HCT116 (cell line): ENCODE data around the gene APLN. TPM values are rescaled to one million over a fixed set of nuclear protein-coding genes. Genes with fewer than 3 reads are reported as not detected.

ENCODE experiments used
- ATAC-seq: fragments of 200-7000 bp; cut with Tn5 transposase; 2 replicates; pipeline ENCODE4 v1.9.1; 2020; ENCODE audit warnings: mild to moderate bottlenecking, moderate library complexity
- BruUV-seq: library from RNA; stranded (reverse); fragments of 400-500 nt; replicated peaks from 2 replicates; lab custom pipeline; 2021; lab: Mats Ljungman, UMichigan
- CTCF ChIA-PET: fragments of 300-600 bp; sonication (Branson Sonifier 250); formaldehyde crosslinking; loops from one replicate; lab custom pipeline; 2021; ENCODE audit warnings: antibody characterized with exemption; lab: Charles Lee
- POLR2A ChIA-PET: fragments of 300-600, 350-600 bp; sonication (Branson Sonifier 250); formaldehyde crosslinking; loops from one replicate; lab custom pipeline; 2021; ENCODE audit warnings: antibody characterized with exemption; lab: Charles Lee
- RAD21 ChIA-PET, 2 experiments: fragments of 300-600 bp; sonication (Branson Sonifier 250); formaldehyde crosslinking; loops; one replicate each; lab custom pipeline; 2023; ENCODE audit warnings: low total read pairs in 2 of 2; ENCODE audit not compliant: uncharacterized antibody in 2 of 2, unreplicated experiment in 2 of 2, low non-redundant PET in 1 of 2; lab: Charles Lee
- DNase-seq: peaks from one replicate; pipeline ENCODE4 v3.0.0-alpha.2; 2010; ENCODE audit warnings: low read depth, low spot score
- H2AFZ ChIP-seq: fragments of 200-600 bp; shearing (Covaris generic), sonication (generic); 2 replicates; pipeline ENCODE4 v1.6.1; 2017; ENCODE audit warnings: low read depth, mixed run types, mixed read lengths, antibody characterized with exemption, low read length; ENCODE audit not compliant: poor library complexity, severe bottlenecking
- H3K27ac ChIP-seq: 2 replicates; pipeline ENCODE4 v1.5.1; 2012; ENCODE audit warnings: low read depth, low read length
- H3K27me3 ChIP-seq: fragments of 200-600 bp; sonication (generic); 2 replicates; pipeline ENCODE4 v1.6.1; 2016; ENCODE audit warnings: mixed run types, low read length, mixed read lengths; ENCODE audit not compliant: insufficient read depth
- H3K36me3 ChIP-seq, 2 experiments: fragments of 200-500 bp in 1 of 2; fragments of 200-600 bp in 1 of 2; sonication (Bioruptor generic) in 1 of 2; sonication (generic) in 1 of 2; 2 replicates each; pipeline versions ENCODE4 v1.5.1 to v1.6.1; 2014 to 2016; ENCODE audit warnings: low read length in 2 of 2, inconsistent platforms in 1 of 2, mixed read lengths in 1 of 2, mixed run types in 1 of 2; ENCODE audit not compliant: insufficient read depth in 2 of 2, control insufficient read depth in 1 of 2
- H3K4me1 ChIP-seq, 2 experiments: fragments of 200-600 bp in 1 of 2; sonication (generic) in 1 of 2; 2 replicates each; pipeline versions ENCODE4 v1.5.1 to v1.6.1; 2012 to 2017; ENCODE audit warnings: low read length in 2 of 2, inconsistent platforms in 1 of 2, mild to moderate bottlenecking in 1 of 2, mixed read lengths in 1 of 2, mixed run types in 1 of 2, moderate library complexity in 1 of 2; ENCODE audit not compliant: insufficient read depth in 2 of 2, control insufficient read depth in 1 of 2
- H3K4me2 ChIP-seq: fragments of 200-600 bp; sonication (generic); 2 replicates; pipeline ENCODE4 v1.6.1; 2017; ENCODE audit warnings: mixed run types, low read length, mixed read lengths
- H3K4me3 ChIP-seq, 2 experiments: fragments of 200-600 bp in 1 of 2; sonication (generic) in 1 of 2; replicated peaks in 1 of 2; 2 replicates each; pipeline ENCODE4 v1.5.1; 2011 to 2016; ENCODE audit warnings: low read length in 2 of 2, control low read depth in 1 of 2, low read depth in 1 of 2, mild to moderate bottlenecking in 1 of 2, mixed read lengths in 1 of 2, mixed run types in 1 of 2
- H3K79me2 ChIP-seq: fragments of 200-600 bp; sonication (generic); 2 replicates; pipeline ENCODE4 v1.6.1; 2017; ENCODE audit warnings: mild to moderate bottlenecking, mixed run types, low read length, moderate library complexity, mixed read lengths; ENCODE audit not compliant: insufficient read depth
- H3K9ac ChIP-seq: fragments of 200-600 bp; sonication (generic); 2 replicates; pipeline ENCODE4 v1.6.1; 2016; ENCODE audit warnings: low read length, mixed read lengths
- H3K9me2 ChIP-seq: fragments of 200-600 bp; sonication (generic), shearing (Covaris generic); 2 replicates; pipeline ENCODE4 v1.6.1; 2017; ENCODE audit warnings: mixed run types, mild to moderate bottlenecking, moderate library complexity; ENCODE audit not compliant: insufficient read depth
- H3K9me3 ChIP-seq, 2 experiments: fragments of 200-500 bp in 1 of 2; fragments of 200-600 bp in 1 of 2; sonication (Bioruptor generic) in 1 of 2; sonication (generic) in 1 of 2; 2 replicates each; pipeline ENCODE4 v1.6.1; 2014 to 2017; ENCODE audit warnings: low read length in 2 of 2, mixed read lengths in 2 of 2, inconsistent platforms in 1 of 2, low read depth in 1 of 2, mild to moderate bottlenecking in 1 of 2, mixed run types in 1 of 2, moderate library complexity in 1 of 2; ENCODE audit not compliant: control insufficient read depth in 1 of 2, insufficient read depth in 1 of 2
- H4K20me1 ChIP-seq: fragments of 200-600 bp; sonication (generic), shearing (Covaris generic); 2 replicates; pipeline ENCODE4 v1.6.1; 2017; ENCODE audit warnings: mixed run types, mild to moderate bottlenecking, moderate library complexity; ENCODE audit not compliant: insufficient read depth
- ATF3 ChIP-seq: IDR thresholded peaks from 2 replicates; pipeline ENCODE4 v1.6.1; 2012
- CBX3 ChIP-seq: IDR thresholded peaks from 2 replicates; pipeline ENCODE4 v1.6.1; 2012; ENCODE audit warnings: low read depth
- CEBPB ChIP-seq: IDR thresholded peaks from 2 replicates; pipeline ENCODE4 v1.6.1; 2012; ENCODE audit warnings: low read depth
- CTCF ChIP-seq, 3 experiments: fragments of 200-600 bp in 1 of 3; sonication (generic) in 1 of 3; IDR thresholded peaks in 2 of 3; conservative IDR thresholded peaks in 1 of 3; 2 replicates each; pipeline ENCODE4 v1.5.1; 2012 to 2017; ENCODE audit warnings: low read depth in 2 of 3, low read length in 2 of 3, antibody characterized with exemption in 1 of 3, borderline replicate concordance in 1 of 3, control low read depth in 1 of 3, mild to moderate bottlenecking in 1 of 3, mixed read lengths in 1 of 3, mixed run types in 1 of 3, moderate library complexity in 1 of 3; ENCODE audit not compliant: insufficient read depth in 1 of 3
- EGR1 ChIP-seq: IDR thresholded peaks from 2 replicates; pipeline ENCODE4 v1.6.1; 2012; ENCODE audit warnings: low read depth
- EZH2 ChIP-seq: fragments of 200-600 bp; sonication (generic); IDR thresholded peaks from 2 replicates; pipeline ENCODE4 v1.6.1; 2017; ENCODE audit warnings: antibody characterized with exemption, mixed run types
- FOSL1 ChIP-seq: IDR thresholded peaks from 2 replicates; pipeline ENCODE4 v1.6.1; 2012; ENCODE audit warnings: low read depth
- JUND ChIP-seq: IDR thresholded peaks from 2 replicates; pipeline ENCODE4 v1.6.1; 2012
- MAX ChIP-seq: IDR thresholded peaks from 2 replicates; pipeline ENCODE4 v1.6.1; 2012
- POLR2A ChIP-seq: IDR thresholded peaks from 2 replicates; pipeline ENCODE4 v1.7.0; 2011; ENCODE audit warnings: borderline replicate concordance; ENCODE audit not compliant: insufficient read depth, insufficient read length; ENCODE audit errors: extremely low read depth
- RAD21 ChIP-seq: IDR thresholded peaks from 2 replicates; pipeline ENCODE4 v1.6.1; 2012; ENCODE audit warnings: low read depth, mild to moderate bottlenecking
- SP1 ChIP-seq: IDR thresholded peaks from 2 replicates; pipeline ENCODE4 v1.6.1; 2012; ENCODE audit warnings: low read depth
- TCF7L2 ChIP-seq: IDR thresholded peaks from 2 replicates; pipeline ENCODE4 v1.7.0; 2011; ENCODE audit warnings: borderline replicate concordance, inconsistent platforms; ENCODE audit not compliant: insufficient read depth, insufficient read length; ENCODE audit errors: extremely low read depth
- ZBTB33 ChIP-seq: IDR thresholded peaks from 2 replicates; pipeline ENCODE4 v1.6.1; 2011; ENCODE audit warnings: mild to moderate bottlenecking, low read length, moderate library complexity; ENCODE audit not compliant: insufficient replicate concordance; ENCODE audit errors: extremely low read depth
- intact Hi-C: fragments of 100-400 bp; cut with micrococcal nuclease; formaldehyde crosslinking; loops from 2 replicates; pipeline ENCODE4 v1.10.0; 2022
- total RNA-seq: library from RNA; stranded (reverse); gene quantifications from one replicate; pipeline ENCODE4 v1.2.1, GENCODE V29; 2021; ENCODE audit not compliant: unreplicated experiment

The APLN gene
- total RNA-seq, 1 experiment from 2014 or later: 0.22 TPM

- Histone ChIP-seq H3K4me1 (no peaks in the 10 kb centered on the region), H3K36me3 (no peaks in the 10 kb centered on the region), H3K27me3 (no peaks in the 10 kb centered on the region), H3K9me2 (no peaks in the 10 kb centered on the region), H3K4me2 (no peak overlapping the region), H3K9ac (no peak overlapping the region), H3K79me2 (no peaks in the 10 kb centered on the region), H4K20me1 (no peaks in the 10 kb centered on the region), H3K27ac (no peak overlapping the region), H3K4me3 (no peak overlapping the region), H3K9me3 (no peaks in the 10 kb centered on the region), H2AFZ (no peak overlapping the region)
- no peak for TF ChIP-seq RAD21
- TF ChIP-seq JUND: no peak
- no peak for TF ChIP-seq CTCF (IDR thresholded peaks at IDR 0.05 in 2 of 3, conservative IDR thresholded peaks at IDR 0.05 in 1 of 3; ENCODE audit: borderline replicate concordance in 1 of 3, insufficient read depth in 1 of 3, low read depth in 2 of 3, low read length in 2 of 3)
- TF ChIP-seq EZH2: no peak
- TF ChIP-seq SP1: no peak
- TF ChIP-seq ATF3: no peak
- TF ChIP-seq FOSL1: no peak
- TF ChIP-seq ZBTB33: no peak
- no peak for TF ChIP-seq MAX
- no peak for TF ChIP-seq CEBPB
- TF ChIP-seq CBX3: no peak
- no peak for TF ChIP-seq EGR1
- no peak for TF ChIP-seq TCF7L2
- TF ChIP-seq POLR2A: no peak
- ChIA-PET POLR2A (no interaction called here), CTCF (no interaction called here), RAD21 (interaction anchor here in 1 of 2 experiments (0.6 kb wide), 1 partner anchor 13 kb away, joined by 3 read pairs; no protein-coding TSS in a partner anchor)
- BruUV-seq: no TSS peak
- intact Hi-C loops: no loop called here
- DNase-seq (no peak), ATAC-seq (no peak)
These were observed 28.2 kb upstream of the APLN start for GRCh38 chrX:129682979-129683378.
